Neural progenitor cell (in vitro differentiated cells): ENCODE measurements around the gene RXRA.

Experiments used
- CTCF ChIP-seq: fragments of 200-600 bp; sonication (generic); IDR thresholded peaks from 2 replicates; pipeline ENCODE4 v1.5.1; 2017; ENCODE audit warnings: antibody characterized with exemption, mild to moderate bottlenecking
- EZH2 ChIP-seq: fragments of 200-600 bp; sonication (generic); IDR thresholded peaks from 2 replicates; pipeline ENCODE4 v1.6.1; 2017; ENCODE audit warnings: antibody characterized with exemption, mild to moderate bottlenecking, moderate library complexity

DNA sequence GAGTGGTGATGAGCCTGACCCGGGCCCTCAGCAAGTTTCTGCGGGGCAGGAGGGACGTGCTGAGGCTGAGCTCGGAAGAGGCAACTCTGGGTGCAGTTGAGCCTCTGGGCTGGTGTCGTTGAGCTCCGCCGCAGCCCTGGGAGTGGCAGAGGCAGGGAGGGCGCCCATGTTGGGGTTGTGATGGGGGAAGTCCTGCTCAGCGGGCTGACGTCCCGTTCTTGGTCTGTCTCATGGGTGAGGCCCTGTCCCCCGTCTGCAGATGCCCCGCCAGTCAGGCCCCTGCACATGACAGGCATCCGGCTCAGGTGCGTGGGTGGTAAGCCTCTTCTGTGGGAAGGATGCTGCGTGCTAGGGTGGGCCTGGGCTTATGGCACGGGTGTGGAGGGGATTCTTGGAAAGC, 64.3 kb downstream of the RXRA start:
- no peak for TF ChIP-seq EZH2
- TF ChIP-seq CTCF, result no peak
